Measurements from ENCODE around the gene PRDM7. TPM values are rescaled to one million over a fixed set of nuclear protein-coding genes. Genes with fewer than 3 reads are reported as not detected.

Gene PRDM7
- total RNA-seq, 1 experiment from 2014 or later, result not detected

- H3K79me1 ChIP-seq (ENCODE audit: insufficient read depth, low read depth, low read length, poor library complexity, severe bottlenecking), result no peaks in the 10 kb centered on the region
- H2BK12ac ChIP-seq (ENCODE audit: insufficient read length, low read depth, low read length), result no peak overlapping the region
- H3K9me3 ChIP-seq (ENCODE audit: control insufficient read depth, low read depth, low read length), result no peaks in the 10 kb centered on the region
- H4K8ac ChIP-seq (replicated peaks; ENCODE audit: insufficient read length, low read depth, low read length), result no peak overlapping the region
- H2BK5ac ChIP-seq (ENCODE audit: insufficient read length, low read length), result no peak overlapping the region
- no peaks in the 10 kb centered on the region for H3K27me3 ChIP-seq (ENCODE audit: insufficient read depth, low read length)
- no peaks in the 10 kb centered on the region for H3K4me1 ChIP-seq (ENCODE audit: insufficient read depth, low read length)
- Mint-ChIP-seq H3K27me3 (ENCODE audit: low read depth) (no peaks in the 10 kb centered on the region), H3K9me3 (no peaks in the 10 kb centered on the region), H3K27ac (no peak overlapping the region), H3K4me1 (no peaks in the 10 kb centered on the region), H3K4me3 (no peak overlapping the region), H3K36me3 (ENCODE audit: insufficient read depth in 1 of 3, low read depth in 3 of 3) (peaks cover 2 to 43% (median 12%) of the 10 kb centered on the region in 3 experiments; a peak in 6 of 7 replicates)
- no peak overlapping the region for H4K5ac ChIP-seq (ENCODE audit: insufficient read length, low read depth, low read length)
- H3K27ac ChIP-seq (ENCODE audit: insufficient read length, low read depth, low read length), result no peak overlapping the region
- no peak overlapping the region for H2AFZ ChIP-seq (ENCODE audit: low read length)
- no peak overlapping the region for H3K56ac ChIP-seq (ENCODE audit: insufficient read length, low read depth, low read length)
- no peak overlapping the region for H2AK5ac ChIP-seq (ENCODE audit: insufficient read length, low read length)
- no peak overlapping the region for H3K23ac ChIP-seq (ENCODE audit: insufficient read length, low read depth, low read length)
- H3K14ac ChIP-seq (ENCODE audit: insufficient read depth, low read length), result no peak overlapping the region; the same call in 1 of the 2 replicates
- DNase-seq, result no peak
- no CpG with 5 or more reads among the region's 12 CpGs for WGBS (ENCODE audit: extremely low coverage, insufficient read length, low lambda C conversion rate)
- H3T11ph ChIP-seq (ENCODE audit: low read length), result no peak overlapping the region
- no peak overlapping the region for H3K4ac ChIP-seq (ENCODE audit: low read depth, low read length)
- no peak overlapping the region for H2BK20ac ChIP-seq (ENCODE audit: low read depth, low read length, poor library complexity, severe bottlenecking)
- no peak overlapping the region for H2BK120ac ChIP-seq (ENCODE audit: low read depth, low read length, poor library complexity, severe bottlenecking)
- no peak overlapping the region for H3K18ac ChIP-seq (ENCODE audit: insufficient read length, low read depth, low read length)
- H2BK15ac ChIP-seq (ENCODE audit: low read depth, low read length), result no peak overlapping the region
- H3K9ac ChIP-seq (ENCODE audit: extremely low read depth, insufficient read length, low read length), result no peak overlapping the region
- H4K91ac ChIP-seq (ENCODE audit: insufficient read length, low read depth, low read length), result no peak overlapping the region
- no peaks in the 10 kb centered on the region for H3K23me2 ChIP-seq (ENCODE audit: insufficient read length, low read depth, low read length, poor library complexity, severe bottlenecking)
- no peak for TF ChIP-seq CTCF (conservative IDR thresholded peaks at IDR 0.05)
- H4K20me1 ChIP-seq (ENCODE audit: control insufficient read depth, insufficient read depth, insufficient read length), result no peaks in the 10 kb centered on the region
- no peak overlapping the region for H3K4me2 ChIP-seq (ENCODE audit: insufficient read depth, insufficient read length, low read length)
- no peaks in the 10 kb centered on the region for H3K79me2 ChIP-seq (ENCODE audit: insufficient read depth, low read length)
Observed at GRCh38 chr16:90011908-90012501, 65.1 kb downstream of the PRDM7 start.

Data from H9 (cell line).